NOMO-1 treated with DMSO at 0.1 percent for 48 hours (cell line): ENCODE results near the gene TAS1R2.

Experiments used
- DNase-seq: peaks from one replicate; lab custom pipeline; 2025; ENCODE audit not compliant: unreplicated experiment; lab: John Stamatoyannopoulos, UW

TAS1R2 gene

DNA sequence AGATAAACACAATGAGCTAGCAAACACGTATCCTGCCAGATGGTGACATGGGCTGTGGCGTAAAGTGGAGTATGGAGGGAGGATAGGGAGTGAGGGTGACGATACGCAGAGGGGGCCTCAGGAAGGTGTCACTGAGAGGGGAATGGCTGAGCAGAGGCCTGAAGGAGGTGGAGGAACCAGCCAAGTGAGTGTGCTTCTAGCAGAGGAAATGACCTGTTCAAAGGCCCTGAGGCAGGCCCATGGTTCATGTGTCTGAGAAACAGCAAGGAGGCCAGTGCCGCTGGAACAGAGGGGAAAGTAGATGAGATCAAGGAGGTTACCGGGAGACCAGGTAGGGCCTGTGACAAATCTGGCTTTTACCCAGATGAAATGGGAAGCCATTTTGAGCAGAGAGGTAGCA, 36.0 kb downstream of the TAS1R2 start:
- no peak for DNase-seq

- peak; percentile 19 for DNase-seq
Observed at GRCh38 chr1:18820791-18821641, 38.4 kb downstream of the TAS1R2 start.

GRCh38 chr1:18819986-18820790, 39.3 kb downstream of the TAS1R2 start:
- DNase-seq, result no peak

GRCh38 chr1:18819203-18819602, 40.3 kb downstream of the TAS1R2 start:
- no peak for DNase-seq

DNA sequence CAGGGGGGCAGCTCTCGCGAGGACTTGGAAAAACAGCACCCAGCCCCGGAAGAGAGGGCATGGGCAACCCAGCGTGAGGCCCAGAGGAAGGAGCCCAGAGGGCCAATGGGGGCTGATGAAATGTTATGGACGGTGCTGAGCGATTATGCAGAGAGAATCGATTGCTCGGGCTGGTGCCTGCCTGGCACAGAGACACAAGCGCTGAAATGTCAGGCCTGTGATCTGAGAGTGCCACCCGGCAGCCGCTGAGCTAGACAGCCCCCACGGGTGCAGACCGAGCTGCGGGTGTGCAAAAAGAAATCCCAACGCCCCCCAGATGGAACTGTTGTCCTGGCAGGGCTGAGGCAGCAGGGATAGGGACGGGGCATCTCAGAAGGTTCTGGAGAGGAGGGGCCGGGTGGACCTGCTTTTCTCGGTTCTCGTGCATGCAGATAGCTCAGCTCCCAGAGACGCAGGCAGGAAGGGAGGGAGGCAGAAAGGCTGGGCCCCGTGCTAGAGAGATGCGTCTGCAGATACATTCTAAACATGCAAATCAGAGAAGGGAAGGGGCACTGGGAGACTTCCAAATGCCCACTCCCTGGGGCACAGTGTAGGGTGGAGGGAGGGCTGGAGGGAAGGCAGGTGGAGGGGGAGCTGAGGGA, 41.5 kb downstream of the TAS1R2 start:
- DNase-seq, result no peak

DNA sequence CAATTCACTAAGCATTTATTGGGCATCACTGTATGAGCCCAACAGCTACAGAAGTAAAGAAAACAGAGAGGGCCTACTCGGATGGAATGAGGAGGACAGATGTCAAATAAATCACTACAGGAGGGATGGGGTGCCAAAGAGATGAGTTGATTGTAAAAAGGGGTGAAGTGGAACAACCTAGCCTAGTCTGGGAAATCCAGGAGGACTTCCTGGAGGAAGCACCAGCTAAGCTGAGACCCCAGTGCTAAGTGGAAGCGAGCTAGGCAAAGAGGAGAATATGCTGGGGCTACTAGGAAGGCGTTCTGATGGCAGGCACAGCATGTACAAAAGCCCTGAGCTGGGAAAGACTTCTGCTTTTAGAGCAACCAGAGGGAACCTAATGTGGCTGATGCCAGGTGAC, 42.1 kb downstream of the TAS1R2 start:
- DNase-seq, result no peak

DNA sequence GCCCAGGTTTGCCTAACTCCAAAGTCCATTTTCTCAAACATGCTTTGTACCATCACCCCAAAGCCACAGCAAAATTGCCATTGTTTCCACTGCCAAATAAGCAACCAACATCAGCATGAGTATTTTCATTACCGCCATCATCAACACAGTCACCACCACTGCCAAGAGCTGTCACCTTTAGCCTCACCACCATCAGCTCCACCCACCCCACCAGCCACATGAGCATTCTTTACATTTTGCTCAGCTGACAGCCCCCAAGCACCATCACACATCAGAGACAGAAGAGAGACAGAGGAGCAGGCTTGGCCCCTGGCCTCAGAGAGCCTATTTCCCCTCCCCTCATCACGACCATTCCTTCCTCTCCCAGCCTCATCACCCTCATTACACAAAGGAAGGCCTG, 42.7 kb downstream of the TAS1R2 start:
- DNase-seq, result no peak

DNA sequence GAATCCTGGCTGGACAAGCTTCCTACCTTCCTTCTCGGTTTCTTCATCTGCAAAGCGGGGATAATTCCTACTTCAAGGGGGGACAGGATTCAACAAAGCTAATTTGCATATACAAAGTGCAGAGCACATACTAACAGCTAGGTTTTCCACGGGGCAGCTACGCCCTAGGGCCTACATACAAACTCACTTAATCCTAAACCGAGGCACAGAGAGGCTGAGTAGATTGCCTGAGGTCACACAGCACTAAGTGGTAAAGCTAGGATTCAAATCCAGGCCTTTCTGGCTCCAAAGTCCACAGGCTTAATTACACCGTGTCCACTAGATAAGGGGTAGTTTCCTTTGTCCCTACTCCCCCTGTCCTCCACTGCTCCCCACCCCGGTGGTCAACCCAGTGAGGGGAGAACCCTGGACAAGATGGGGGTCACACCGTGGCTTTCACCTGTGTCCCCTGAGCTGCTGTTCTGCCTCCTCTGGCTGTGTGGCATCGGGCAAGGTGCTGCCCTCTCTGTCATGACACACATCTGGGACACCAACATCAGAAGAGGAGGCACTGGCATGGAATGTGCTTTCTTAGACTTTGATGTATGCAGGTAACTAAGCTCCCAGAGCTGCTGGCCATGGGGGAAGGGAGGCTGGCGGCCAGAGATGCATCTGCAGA, 44.5 kb downstream of the TAS1R2 start:
- no peak for DNase-seq

GRCh38 chr1:18814425-18814824, 45.0 kb downstream of the TAS1R2 start:
- no peak for DNase-seq

DNA sequence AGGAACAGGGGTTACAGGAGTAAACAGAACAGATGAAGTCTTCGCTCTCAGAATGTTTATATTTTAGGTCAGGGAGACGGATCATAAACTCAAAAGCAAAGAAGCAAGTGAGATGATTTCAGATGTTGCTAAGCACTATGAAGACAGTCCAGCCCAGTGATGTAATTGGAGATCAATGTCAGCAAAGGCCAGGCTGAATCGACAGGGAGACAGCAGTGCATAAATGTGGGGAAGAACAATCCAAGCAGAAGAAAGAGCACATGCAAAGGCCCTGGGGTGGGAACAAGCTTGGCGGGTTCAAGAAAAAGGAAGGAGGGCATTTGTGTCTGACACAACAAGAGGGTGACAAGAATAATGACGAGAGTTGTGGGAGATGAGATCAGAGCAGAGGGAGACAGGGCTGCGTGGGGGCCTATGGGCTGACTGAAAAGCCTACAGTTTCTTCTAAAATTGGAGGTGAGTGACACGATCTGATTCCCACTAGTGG, 47.0 kb downstream of the TAS1R2 start:
- no peak for DNase-seq

- no peak for DNase-seq
Observed at GRCh38 chr1:18811733-18812452, 47.6 kb downstream of the TAS1R2 start.

GRCh38 chr1:18809953-18810899, 49.2 kb downstream of the TAS1R2 start:
- DNase-seq, result no peak

DNA sequence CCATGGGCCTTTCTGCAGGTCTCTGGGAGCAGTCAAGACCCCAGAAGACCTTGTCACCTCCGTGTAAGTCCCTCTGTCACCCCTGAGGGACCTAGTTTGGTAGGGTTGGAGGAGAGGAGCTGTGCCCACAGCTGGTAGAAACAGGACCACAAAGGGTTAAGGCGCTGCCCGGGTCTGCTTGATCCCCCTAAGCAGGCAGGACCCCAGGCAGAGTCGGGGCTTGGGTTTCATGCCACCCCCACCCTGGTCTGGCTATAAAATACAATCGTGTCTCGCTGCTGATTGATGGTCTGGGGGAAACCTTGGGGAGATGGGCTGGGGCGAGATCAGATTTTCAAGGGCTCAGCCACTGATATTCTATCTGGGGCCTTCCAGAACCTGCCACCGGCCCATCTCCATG, 50.9 kb downstream of the TAS1R2 start:
- no peak for DNase-seq

- no peak for DNase-seq
Observed at GRCh38 chr1:18807334-18808063, 52.0 kb downstream of the TAS1R2 start.

GRCh38 chr1:18805925-18806849, 53.3 kb downstream of the TAS1R2 start:
- DNase-seq, result no peak

DNA sequence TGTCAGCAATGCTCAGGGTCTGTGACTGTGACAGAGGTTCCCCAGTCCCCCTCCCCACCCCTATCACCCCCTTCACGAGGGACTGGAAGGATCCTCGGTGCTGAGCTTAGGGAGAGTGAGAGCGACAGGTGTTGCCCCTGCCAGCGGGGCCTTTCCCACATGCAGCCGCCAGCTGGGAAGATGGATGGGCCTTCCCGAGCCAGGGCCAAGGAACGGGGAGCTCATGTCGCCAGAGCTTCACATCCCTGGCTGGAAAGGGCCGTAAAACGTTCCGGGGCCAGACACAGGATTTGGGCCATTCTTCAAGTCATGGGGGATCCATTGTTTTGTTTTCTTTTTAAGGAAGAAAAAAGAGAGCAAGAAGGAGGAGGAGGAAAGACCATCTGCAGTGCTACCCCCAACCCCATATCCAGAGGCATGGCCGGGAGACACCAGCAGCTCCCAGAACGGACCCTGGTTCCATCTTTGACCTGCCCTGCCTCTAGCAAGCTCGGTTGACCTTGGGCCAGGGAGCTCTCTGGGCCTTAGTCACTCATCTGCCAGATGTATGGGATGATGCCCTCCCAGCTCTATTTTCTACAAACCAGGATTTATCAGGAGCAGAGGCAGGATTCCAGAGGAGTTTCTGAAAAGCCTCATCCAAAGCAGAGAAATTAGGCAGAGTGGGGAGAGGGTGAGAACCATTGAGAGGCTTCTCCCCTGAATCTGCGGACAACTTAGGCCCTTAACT, 54.1 kb downstream of the TAS1R2 start:
- DNase-seq, result no peak

DNA sequence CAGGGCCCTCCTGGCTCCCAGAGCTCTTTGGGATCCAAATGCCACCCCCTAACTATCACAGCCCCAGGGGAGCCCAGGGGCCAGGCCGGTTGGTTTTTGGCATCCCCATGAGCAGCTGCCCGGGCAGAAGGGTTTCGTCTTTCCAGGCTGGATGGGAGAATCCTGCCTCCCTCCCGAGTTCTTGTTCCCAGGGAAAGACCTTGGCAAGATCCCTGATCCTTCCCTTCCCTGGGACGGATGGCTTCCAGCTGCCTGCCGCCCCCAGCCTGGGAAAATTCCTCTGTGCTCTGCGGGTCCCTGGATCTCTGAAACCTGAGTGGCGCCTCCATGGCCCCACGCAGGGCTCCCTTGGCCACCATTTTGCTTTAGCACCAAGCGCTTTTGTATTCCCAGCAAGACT, 55.6 kb downstream of the TAS1R2 start:
- DNase-seq, result no peak
